Mammary epithelial cell (primary cell): ENCODE results near the gene NDUFAF2.

Experiments
- CTCF ChIP-seq, 2 donors: IDR thresholded peaks in 1 of 2; conservative IDR thresholded peaks in 1 of 2; 2 replicates each; pipeline ENCODE4 v1.5.1; 2011 to 2012; ENCODE audit warnings: inconsistent platforms in 2 of 2, low read length in 2 of 2, mild to moderate bottlenecking in 2 of 2, control low read depth in 1 of 2, low read depth in 1 of 2; ENCODE audit not compliant: insufficient read depth in 1 of 2; ENCODE audit errors: extremely low read depth in 1 of 2
- EZH2 ChIP-seq: IDR thresholded peaks from 2 replicates; pipeline ENCODE4 v1.6.1; 2012; ENCODE audit warnings: low read length, inconsistent platforms, borderline replicate concordance

- TF ChIP-seq CTCF (conservative IDR thresholded peaks at IDR 0.05 in 1 of 2, IDR thresholded peaks at IDR 0.05 in 1 of 2; ENCODE audit: extremely low read depth in 1 of 2, insufficient read depth in 1 of 2, low read depth in 1 of 2, low read length in 2 of 2), result no peak
- TF ChIP-seq EZH2, result no peak
Observed at GRCh38 chr5:60958712-60959111, 13.7 kb downstream of the NDUFAF2 start.
